Activated CD8-positive, alpha-beta T cell treated with anti-CD3 and anti-CD28 coated beads, Interleukin-2, amount 10 ng/mL, durations not matched to agents 7 days and 5 days (primary cell): ENCODE results near the gene RARRES2. TPM values are rescaled to one million over a fixed set of nuclear protein-coding genes. Genes with fewer than 3 reads are reported as not detected.
"Not testable (repeated sequence)": the region's sequence is repeated elsewhere in the genome, so short reads cannot be mapped to it uniquely, and the experiment has no call there.

Experiments
- ATAC-seq: fragments of 150-1000 bp; cut with Tn5 transposase; one replicate; pipeline ENCODE4 v1.10.0; 2021; ENCODE audit warnings: moderate library complexity
- CTCF ChIA-PET: fragments of 350-600 bp; sonication (Branson Sonifier 250); formaldehyde crosslinking; loops from one replicate; lab custom pipeline; 2021; ENCODE audit warnings: antibody characterized with exemption; lab: Charles Lee
- POLR2A ChIA-PET: fragments of 350-600 bp; sonication (Branson Sonifier 250); formaldehyde crosslinking; loops from one replicate; lab custom pipeline; 2021; ENCODE audit warnings: antibody characterized with exemption; lab: Charles Lee
- DNase-seq: peaks from one replicate; pipeline ENCODE4 v3.0.0-alpha.2; 2020
- H3K27ac Mint-ChIP-seq: one replicate; pipeline ENCODE4 v1.8.0; 2021; ENCODE audit warnings: mild to moderate bottlenecking, mixed read lengths
- H3K27me3 Mint-ChIP-seq: one replicate; pipeline ENCODE4 v1.8.0; 2021; ENCODE audit warnings: low read depth, mixed read lengths
- H3K36me3 Mint-ChIP-seq: one replicate; pipeline ENCODE4 v1.8.0; 2021; ENCODE audit warnings: low read depth, mixed read lengths
- H3K4me1 Mint-ChIP-seq: one replicate; pipeline ENCODE4 v1.8.0; 2021; ENCODE audit warnings: low read depth, mixed read lengths
- H3K4me3 Mint-ChIP-seq: one replicate; pipeline ENCODE4 v1.8.0; 2021; ENCODE audit warnings: mild to moderate bottlenecking, mixed read lengths
- H3K9me3 Mint-ChIP-seq: one replicate; pipeline ENCODE4 v1.8.0; 2022; ENCODE audit warnings: mixed read lengths; ENCODE audit not compliant: insufficient read depth
- total RNA-seq, 2 experiments: library from RNA; stranded (reverse); gene quantifications; one replicate each; pipeline ENCODE4 v1.2.3, GENCODE V29; 2021

Gene RARRES2
- not detected for total RNA-seq

- Mint-ChIP-seq H3K27ac (no peak within 1 kb of the TSS), H3K4me1 (peaks cover 14% of the 10 kb centered on the region), H3K27me3 (peaks cover 29% of the 10 kb centered on the region), H3K9me3 (no peaks in the 10 kb centered on the region), H3K36me3 (peaks cover 5% of the 10 kb centered on the region), H3K4me3 (no peak within 1 kb of the TSS)
- ChIA-PET CTCF (no interaction called here), POLR2A (interaction anchor here (0.7 kb wide), 1 partner anchor 374 kb away, joined by 3 read pairs; no protein-coding TSS in a partner anchor)
- ATAC-seq (no peak), DNase-seq (no peak)
Measured at GRCh38 chr7:150341263-150342120, at the start of gene RARRES2. Gene RARRES2 (minus strand): TSS chr7:150341629. CDS start chr7:150340609, 1,020 bp downstream.

- no peak for ATAC-seq
- peaks cover 7% of the 10 kb centered on the region for H3K4me1 Mint-ChIP-seq
- CTCF ChIA-PET: no interaction called here
- DNase-seq: no peak
- H3K27me3 Mint-ChIP-seq: no peaks in the 10 kb centered on the region
- H3K9me3 Mint-ChIP-seq: no peaks in the 10 kb centered on the region
- POLR2A ChIA-PET: no interaction called here
- H3K27ac Mint-ChIP-seq: no peak overlapping the region
- peaks cover 5% of the 10 kb centered on the region for H3K36me3 Mint-ChIP-seq
- H3K4me3 Mint-ChIP-seq: no peak overlapping the region
Measured at GRCh38 chr7:150390205-150390604, 48.8 kb upstream of the RARRES2 start.

GRCh38 chr7:150389532-150389816, 48.0 kb upstream of the RARRES2 start:
- H3K9me3 Mint-ChIP-seq: no peaks in the 10 kb centered on the region
- peaks cover 9% of the 10 kb centered on the region for H3K4me1 Mint-ChIP-seq
- H3K27ac Mint-ChIP-seq: no peak overlapping the region
- H3K4me3 Mint-ChIP-seq: no peak overlapping the region
- POLR2A ChIA-PET: interaction anchor here (0.6 kb wide), 1 partner anchor 20 kb away, joined by 3 read pairs; no protein-coding TSS in a partner anchor
- H3K36me3 Mint-ChIP-seq: peaks cover 5% of the 10 kb centered on the region
- ATAC-seq (no peak), DNase-seq (no peak)
- CTCF ChIA-PET: no interaction called here
- no peaks in the 10 kb centered on the region for H3K27me3 Mint-ChIP-seq

DNA sequence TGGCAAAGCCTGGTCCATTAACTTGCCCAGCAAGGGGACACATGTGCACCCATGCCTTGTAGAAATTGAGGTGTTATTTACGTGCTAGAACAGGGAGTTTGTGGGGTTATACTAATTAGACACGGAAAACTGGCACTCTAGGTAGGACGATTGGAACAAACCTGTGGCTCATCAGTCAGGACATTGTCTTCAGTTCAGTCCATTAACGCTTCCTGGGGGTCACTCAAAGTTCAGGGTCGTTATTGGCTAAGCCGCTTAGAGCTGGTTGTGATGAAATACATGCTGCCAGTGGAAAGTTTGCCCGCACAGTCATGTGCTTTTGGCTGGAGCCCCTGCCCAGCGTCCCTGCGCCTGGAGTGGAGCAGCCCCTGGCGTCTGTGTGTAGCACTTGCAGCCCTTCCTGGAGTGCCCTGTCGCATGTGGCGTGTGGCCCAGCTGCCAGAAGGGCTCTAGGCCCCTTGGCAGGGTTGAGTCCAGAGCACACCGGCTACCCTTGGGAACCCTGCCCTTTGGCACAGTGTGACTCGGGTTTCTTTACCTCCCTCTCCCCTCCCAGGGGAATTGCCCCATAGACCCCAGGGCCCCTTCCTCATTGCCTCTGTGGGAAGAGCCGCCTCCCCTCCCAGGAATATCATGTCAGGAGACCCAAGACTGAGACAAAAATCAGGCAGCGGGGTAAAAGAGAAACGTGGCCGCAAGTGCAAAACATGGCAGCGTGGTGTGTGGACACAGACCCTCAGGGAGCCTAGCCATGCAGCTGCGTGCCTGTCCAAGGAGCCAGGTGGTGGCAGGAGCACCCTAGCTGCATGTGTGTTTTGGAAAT, 47.5 kb upstream of the RARRES2 start:
- Mint-ChIP-seq H3K4me1 (peaks cover 9% of the 10 kb centered on the region), H3K27ac (no peak overlapping the region), H3K36me3 (peaks cover 5% of the 10 kb centered on the region), H3K27me3 (no peaks in the 10 kb centered on the region), H3K9me3 (no peaks in the 10 kb centered on the region), H3K4me3 (no peak overlapping the region)
- ChIA-PET CTCF (no interaction called here), POLR2A (interaction anchor here (0.6 kb wide), 2 partner anchors 20 to 41 kb away, joined by 3 read pairs; no protein-coding TSS in a partner anchor)
- ATAC-seq: no peak
- no peak for DNase-seq

DNA sequence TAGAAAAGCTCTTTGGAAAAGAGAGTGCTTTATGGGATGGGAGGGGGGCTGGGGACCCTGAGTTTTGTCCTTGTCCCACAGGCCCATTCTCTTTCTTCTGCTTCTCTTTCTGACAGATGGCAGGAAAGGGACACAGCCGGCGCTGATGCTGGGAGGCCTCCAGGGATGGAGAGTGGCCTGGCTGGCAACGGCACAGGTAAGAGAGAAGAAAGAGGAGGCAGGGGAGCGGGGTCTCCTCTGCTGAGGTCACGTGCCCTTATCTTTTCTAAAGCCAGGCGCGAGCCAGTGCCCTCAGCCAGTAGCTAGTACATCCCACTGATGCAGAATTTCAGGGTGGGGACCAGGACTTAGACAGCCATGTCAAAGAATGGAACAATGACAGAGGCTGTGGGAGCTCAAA, 46.9 kb upstream of the RARRES2 start:
- Mint-ChIP-seq H3K36me3 (peaks cover 5% of the 10 kb centered on the region), H3K27me3 (no peaks in the 10 kb centered on the region), H3K9me3 (no peaks in the 10 kb centered on the region), H3K4me1 (peaks cover 9% of the 10 kb centered on the region), H3K27ac (no peak overlapping the region), H3K4me3 (no peak overlapping the region)
- POLR2A ChIA-PET: interaction anchor here (0.6 kb wide), 1 partner anchor 42 kb away, joined by 3 read pairs; no protein-coding TSS in a partner anchor
- no peak for DNase-seq
- CTCF ChIA-PET: no interaction called here
- no peak for ATAC-seq

- H3K9me3 Mint-ChIP-seq, ATAC-seq, H3K4me3 Mint-ChIP-seq, H3K4me1 Mint-ChIP-seq, DNase-seq, H3K27ac Mint-ChIP-seq, H3K27me3 Mint-ChIP-seq, H3K36me3 Mint-ChIP-seq: not testable (repeated sequence)
- CTCF ChIA-PET: interaction anchor here (1.2 to 2.1 kb wide), 3 partner anchors 18 to 512 kb away, joined by 3 to 9 read pairs (median 7); no protein-coding TSS in a partner anchor
- POLR2A ChIA-PET: interaction anchor here (0.7 to 0.9 kb wide), 3 partner anchors 18 to 890 kb away, joined by 3 read pairs; no protein-coding TSS in a partner anchor
Measured at GRCh38 chr7:150385884-150386283, 44.5 kb upstream of the RARRES2 start.

DNA sequence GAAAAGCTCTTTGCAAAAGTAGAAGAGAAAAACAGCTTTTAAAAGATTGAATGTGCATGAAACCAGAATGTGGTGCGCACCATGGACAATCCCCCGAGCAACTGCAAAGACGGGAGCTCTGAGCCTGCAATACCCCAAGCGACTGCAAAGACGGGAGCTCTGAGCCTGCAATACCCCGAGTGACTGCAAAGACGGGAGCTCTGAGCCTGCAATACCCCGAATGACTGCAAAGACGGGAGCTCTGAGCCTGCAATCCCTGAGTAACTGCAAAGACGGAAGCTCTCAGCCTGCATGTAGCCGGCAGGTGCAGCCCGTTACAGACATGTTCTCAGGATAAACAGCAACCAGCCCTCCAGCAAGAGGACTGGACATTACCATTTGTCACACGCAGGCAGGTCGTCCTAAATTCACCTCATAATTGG, 43.9 kb upstream of the RARRES2 start:
- no peak overlapping the region for H3K4me3 Mint-ChIP-seq
- ATAC-seq: no peak
- ChIA-PET CTCF (interaction anchor here (1.2 to 2.1 kb wide), 3 partner anchors 18 to 513 kb away, joined by 3 to 9 read pairs (median 7); no protein-coding TSS in a partner anchor), POLR2A (interaction anchor here (0.6 to 1.0 kb wide), 4 partner anchors 14 to 839 kb away, joined by 3 read pairs; no protein-coding TSS in a partner anchor)
- H3K36me3 Mint-ChIP-seq: peaks cover 1% of the 10 kb centered on the region
- no peak overlapping the region for H3K27ac Mint-ChIP-seq
- no peaks in the 10 kb centered on the region for H3K27me3 Mint-ChIP-seq
- no peak for DNase-seq
- no peaks in the 10 kb centered on the region for H3K9me3 Mint-ChIP-seq
- peaks cover 15% of the 10 kb centered on the region for H3K4me1 Mint-ChIP-seq

DNA sequence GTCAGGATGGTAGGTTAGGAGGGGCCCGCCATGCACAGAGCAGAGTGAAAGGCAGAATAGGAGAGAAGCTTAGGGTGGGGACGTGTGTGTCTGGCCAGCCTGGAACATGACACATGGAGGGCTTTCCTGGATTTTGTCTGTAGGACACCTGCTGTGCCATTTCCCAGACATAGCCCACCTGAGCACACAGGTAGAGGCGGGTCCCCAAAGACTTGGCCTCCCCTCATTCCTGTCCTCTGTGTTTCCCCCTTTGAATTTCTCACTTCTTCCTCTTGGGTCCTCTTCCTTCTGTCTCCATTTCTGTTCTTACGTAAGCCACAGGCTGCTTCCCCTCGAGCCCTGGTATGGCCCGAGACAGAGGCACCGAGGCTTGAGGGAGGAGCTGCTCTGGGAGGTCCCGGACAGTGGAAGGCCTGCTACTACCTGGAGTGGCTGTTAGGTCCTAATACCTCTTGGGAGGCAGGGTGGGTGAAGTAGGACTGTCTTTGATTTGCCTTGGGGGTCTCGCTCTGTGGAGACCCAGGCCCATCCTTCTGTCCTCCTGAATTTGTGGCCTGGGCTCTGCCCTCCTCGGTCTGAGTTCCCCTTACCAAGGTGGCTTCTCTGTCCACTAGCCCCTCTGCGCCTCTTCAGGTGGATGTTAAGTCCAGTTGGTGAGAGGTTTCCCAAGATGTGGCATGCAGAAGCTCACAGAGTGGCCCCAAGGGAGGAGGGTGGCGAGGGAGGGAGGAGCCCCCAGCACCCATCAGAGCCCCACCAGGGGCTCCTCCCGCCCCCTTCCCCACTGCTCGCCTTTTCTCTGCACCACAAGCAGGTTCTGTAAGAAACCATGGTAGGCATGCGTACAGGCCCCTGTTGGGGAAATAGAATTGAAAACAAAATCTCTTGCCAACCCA, 43.2 kb upstream of the RARRES2 start:
- CTCF ChIA-PET: interaction anchor here (1.2 to 2.1 kb wide), 3 partner anchors 19 to 513 kb away, joined by 3 to 9 read pairs (median 7); no protein-coding TSS in a partner anchor
- Mint-ChIP-seq H3K36me3 (peaks cover 3% of the 10 kb centered on the region), H3K4me1 (peaks cover 22% of the 10 kb centered on the region), H3K4me3 (no peak overlapping the region), H3K27me3 (no peaks in the 10 kb centered on the region), H3K9me3 (no peaks in the 10 kb centered on the region), H3K27ac (no peak overlapping the region)
- DNase-seq (no peak), ATAC-seq (no peak)
- POLR2A ChIA-PET: interaction anchor here (0.6 to 1.0 kb wide), 2 partner anchors 14 to 840 kb away, joined by 3 read pairs; no protein-coding TSS in a partner anchor

GRCh38 chr7:150383710-150384397, 42.4 kb upstream of the RARRES2 start:
- DNase-seq: no peak
- Mint-ChIP-seq H3K4me3 (no peak overlapping the region), H3K27ac (no peak overlapping the region), H3K4me1 (peaks cover 23% of the 10 kb centered on the region), H3K9me3 (no peaks in the 10 kb centered on the region), H3K27me3 (no peaks in the 10 kb centered on the region), H3K36me3 (peaks cover 3% of the 10 kb centered on the region)
- no peak for ATAC-seq
- ChIA-PET CTCF (no interaction called here), POLR2A (interaction anchor here (0.6 to 1.0 kb wide), 2 partner anchors 13 to 27 kb away, joined by 3 to 4 read pairs; no protein-coding TSS in a partner anchor)

DNA sequence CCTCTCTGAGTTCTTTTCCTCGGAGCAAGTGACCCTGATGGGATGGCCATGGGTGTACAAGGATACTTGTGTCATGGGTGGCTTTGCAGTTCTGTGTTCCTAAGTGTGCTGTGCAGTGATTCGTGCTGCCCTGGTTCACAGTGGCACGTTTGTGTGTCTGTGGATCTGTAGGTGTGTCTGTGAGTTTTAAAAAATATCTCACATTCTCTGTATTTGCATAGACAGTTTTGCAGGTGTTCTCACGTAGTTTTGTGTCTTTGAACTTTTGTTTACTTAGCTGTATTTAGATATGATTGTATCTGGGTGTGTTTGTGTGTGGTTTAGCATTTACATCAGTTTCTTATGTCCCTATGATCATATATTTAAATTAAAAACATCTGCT, 41.4 kb upstream of the RARRES2 start:
- Mint-ChIP-seq H3K9me3 (no peaks in the 10 kb centered on the region), H3K4me3 (no peak overlapping the region), H3K27ac (no peak overlapping the region), H3K27me3 (no peaks in the 10 kb centered on the region), H3K36me3 (peaks cover 3% of the 10 kb centered on the region), H3K4me1 (peaks cover 28% of the 10 kb centered on the region)
- ATAC-seq (no peak), DNase-seq (no peak)
- ChIA-PET POLR2A (no interaction called here), CTCF (no interaction called here)
